GM23248 (cell line): ENCODE data around the gene COL3A1. TPM values are rescaled to one million over a fixed set of nuclear protein-coding genes. Genes with fewer than 3 reads are reported as not detected.

Experiments used
- DNase-seq: peaks from one replicate; pipeline ENCODE4 v3.0.0-alpha.2; 2015
- H2AFZ ChIP-seq: fragments of 200-600 bp; sonication (generic); 2 replicates; pipeline ENCODE4 v1.6.1; 2016; ENCODE audit warnings: antibody characterized with exemption
- H3F3A ChIP-seq: fragments of 200-600 bp; sonication (generic); 2 replicates; pipeline ENCODE4 v1.6.1; 2016; ENCODE audit warnings: mild to moderate bottlenecking, antibody characterized with exemption, mixed run types; ENCODE audit not compliant: insufficient read depth
- H3K27ac ChIP-seq: fragments of 200-600 bp; sonication (generic); 2 replicates; pipeline ENCODE4 v1.5.1; 2016; ENCODE audit warnings: mild to moderate bottlenecking
- H3K27me3 ChIP-seq: fragments of 200-600 bp; sonication (generic); replicated peaks from 2 replicates; pipeline ENCODE4 v1.6.1; 2016; ENCODE audit warnings: mild to moderate bottlenecking; ENCODE audit not compliant: insufficient read depth
- H3K36me3 ChIP-seq: fragments of 200-600 bp; sonication (generic); 2 replicates; pipeline ENCODE4 v1.6.1; 2016; ENCODE audit warnings: low read depth, mild to moderate bottlenecking
- H3K4me1 ChIP-seq: fragments of 200-600 bp; sonication (generic); 2 replicates; pipeline ENCODE4 v1.6.1; 2016; ENCODE audit warnings: mild to moderate bottlenecking; ENCODE audit not compliant: insufficient read depth
- H3K4me2 ChIP-seq: fragments of 200-600 bp; sonication (generic); one replicate; pipeline ENCODE4 v1.6.1; 2016; ENCODE audit warnings: mild to moderate bottlenecking; ENCODE audit not compliant: unreplicated experiment
- H3K4me3 ChIP-seq: fragments of 200-600 bp; sonication (generic); 2 replicates; pipeline ENCODE4 v1.5.1; 2016; ENCODE audit warnings: mild to moderate bottlenecking
- H3K79me2 ChIP-seq: fragments of 200-600 bp; sonication (generic); 2 replicates; pipeline ENCODE4 v1.6.1; 2016; ENCODE audit warnings: mild to moderate bottlenecking; ENCODE audit not compliant: insufficient read depth
- H3K9ac ChIP-seq: fragments of 200-600 bp; sonication (generic); 2 replicates; pipeline ENCODE4 v1.6.1; 2016; ENCODE audit warnings: mild to moderate bottlenecking
- H3K9me2 ChIP-seq: fragments of 200-600 bp; sonication (generic); 2 replicates; pipeline ENCODE4 v1.6.1; 2016; ENCODE audit warnings: mixed run types, mild to moderate bottlenecking, moderate library complexity; ENCODE audit not compliant: insufficient read depth
- H3K9me3 ChIP-seq: fragments of 200-600 bp; sonication (generic); one replicate; pipeline ENCODE4 v1.6.1; 2017; ENCODE audit warnings: low read depth
- H4K20me1 ChIP-seq: fragments of 200-600 bp; sonication (generic); 2 replicates; pipeline ENCODE4 v1.6.0; 2016; ENCODE audit not compliant: insufficient read depth
- EZH2 ChIP-seq: fragments of 200-600 bp; sonication (generic); IDR thresholded peaks from 2 replicates; pipeline ENCODE4 v1.6.1; 2018; ENCODE audit warnings: antibody characterized with exemption, mild to moderate bottlenecking; ENCODE audit not compliant: insufficient read depth, poor library complexity, severe bottlenecking
- EZH2phosphoT487 ChIP-seq: fragments of 200-600 bp; sonication (generic); IDR thresholded peaks from 2 replicates; pipeline ENCODE4 v1.6.1; 2018; ENCODE audit warnings: antibody characterized with exemption, moderate library complexity, mild to moderate bottlenecking, low read depth; ENCODE audit not compliant: insufficient read depth
- WGBS, 2 experiments: methylation state at CpG; one replicate each; pipeline ENCODE4 v1.1.6; 2015 to 2017; ENCODE audit warnings: low lambda C conversion rate in 2 of 2, low coverage in 1 of 2; ENCODE audit errors: missing lambda C conversion rate in 2 of 2; 5-methylcytosine and 5-hydroxymethylcytosine counted together
- in situ Hi-C: fragments of 300-500 bp; cut with MboI; formaldehyde crosslinking; loops from 2 replicates; pipeline ENCODE4 v1.15.0; 2020
- polyA plus RNA-seq: library from polyadenylated mRNA; unstranded; fragments of >200 nt; fragmentation: Nextera tagmentation; extraction: Ambion mirVana; gene quantifications from 2 replicates; pipeline ENCODE4 v1.2.1, GENCODE V29; 2016
- total RNA-seq: library from RNA; depleted of rRNA; stranded (reverse); fragments of >200 nt; shearing (Covaris generic); gene quantifications from 2 replicates; pipeline ENCODE4 v1.2.3, GENCODE V29; 2014

The COL3A1 gene
- total and polyA plus RNA-seq, 2 experiments from 2014 or later = 977 to 2,153 TPM

DNA sequence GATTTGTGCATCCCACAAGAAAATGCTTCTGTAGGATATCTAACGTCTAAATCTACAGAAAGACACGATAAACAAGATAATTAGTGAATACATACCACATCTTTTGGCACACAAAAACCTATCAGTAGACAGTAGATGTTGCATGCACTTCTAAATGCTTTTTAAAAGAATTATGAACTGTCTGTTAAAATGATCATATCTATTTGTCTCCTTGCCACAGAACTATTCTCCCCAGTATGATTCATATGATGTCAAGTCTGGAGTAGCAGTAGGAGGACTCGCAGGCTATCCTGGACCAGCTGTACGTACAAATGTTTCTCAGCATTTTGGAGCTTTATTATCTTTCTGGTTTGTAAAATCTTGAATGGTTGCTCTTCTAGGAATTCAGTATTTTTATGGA lies 12.7 kb downstream of the COL3A1 start:
- H3K9me3 ChIP-seq = no peaks in the 10 kb centered on the region
- DNase-seq = peak; percentile 72
- peaks cover 70% of the 10 kb centered on the region for H3K36me3 ChIP-seq
- H3K27ac ChIP-seq = peak overlapping the region; percentile 89
- H3K79me2 ChIP-seq = peaks cover 60% of the 10 kb centered on the region
- peak overlapping the region; percentile 11 for H3K9ac ChIP-seq
- H3K4me3 ChIP-seq = no peak overlapping the region
- H3K4me1 ChIP-seq = peaks cover 56% of the 10 kb centered on the region
- H3K4me2 ChIP-seq = peak overlapping the region; percentile 15
- peaks cover 80% of the 10 kb centered on the region for H3F3A ChIP-seq
- TF ChIP-seq EZH2phosphoT487 = no peak
- TF ChIP-seq EZH2 = no peak
- no peak overlapping the region for H2AFZ ChIP-seq
- H4K20me1 ChIP-seq = no peaks in the 10 kb centered on the region
- no peaks in the 10 kb centered on the region for H3K9me2 ChIP-seq
- whole genome bisulfite sequencing, 2 experiments = 12 to 15% methylated on average over 4 of the region's 4 CpGs
- in situ Hi-C loops = no loop called here
- H3K27me3 ChIP-seq = no peaks in the 10 kb centered on the region

DNA sequence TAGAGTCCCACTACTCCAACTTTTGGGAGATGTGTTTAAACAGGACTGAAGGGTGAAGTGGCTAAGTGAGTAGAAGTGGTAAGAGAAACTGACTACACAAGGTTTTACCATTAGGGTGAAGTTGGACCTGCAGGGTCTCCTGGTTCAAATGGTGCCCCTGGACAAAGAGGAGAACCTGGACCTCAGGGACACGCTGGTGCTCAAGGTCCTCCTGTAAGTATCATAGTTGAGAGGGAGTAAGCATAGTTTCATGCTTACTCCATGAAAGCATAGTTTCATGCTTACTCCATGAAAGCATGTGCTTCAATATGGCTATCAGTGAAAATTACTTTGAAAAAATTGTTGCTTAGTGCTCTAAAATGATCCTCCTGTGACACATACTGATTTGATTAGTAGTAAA lies 19.1 kb downstream of the COL3A1 start:
- Histone ChIP-seq H3K9me3 (no peaks in the 10 kb centered on the region), H3K27ac (no peak overlapping the region), H3K9ac (no peak overlapping the region), H3K79me2 (peaks cover 38% of the 10 kb centered on the region), H3K4me1 (0 out of 2 replicates have a peak, but pooled peaks cover 5% of the 10 kb centered on the region), H3K27me3 (no peaks in the 10 kb centered on the region), H4K20me1 (no peaks in the 10 kb centered on the region), H3K4me3 (no peak overlapping the region), H3K4me2 (no peak overlapping the region), H3K36me3 (peaks cover 97% of the 10 kb centered on the region), H3F3A (peaks cover 63% of the 10 kb centered on the region), H3K9me2 (no peaks in the 10 kb centered on the region), H2AFZ (no peak overlapping the region)
- no peak for DNase-seq
- WGBS, 2 experiments = 56 to 69% methylated on average over 1 of the region's 1 CpG
- in situ Hi-C loops = no loop called here
- TF ChIP-seq EZH2phosphoT487 = no peak
- no peak for TF ChIP-seq EZH2

DNA sequence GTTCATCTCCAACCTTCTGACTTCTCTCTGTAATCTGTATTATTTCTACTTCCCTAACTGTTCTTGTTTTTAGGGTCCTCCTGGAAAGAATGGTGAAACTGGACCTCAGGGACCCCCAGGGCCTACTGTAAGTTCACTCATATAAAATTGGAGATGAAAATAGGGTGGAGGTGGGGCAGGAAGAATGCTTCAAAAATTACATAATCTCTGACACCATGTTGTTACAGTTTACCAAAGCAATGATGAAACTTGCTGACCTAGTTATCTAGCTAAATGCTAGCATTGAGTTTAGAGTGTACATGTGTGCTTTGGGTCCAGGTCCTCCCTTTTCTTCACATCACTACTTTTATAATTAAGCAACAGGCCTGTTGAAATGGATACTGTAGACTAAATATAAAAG lies 23.1 kb downstream of the COL3A1 start:
- peak; percentile 56 for DNase-seq
- H3K27me3 ChIP-seq = no peaks in the 10 kb centered on the region

DNA sequence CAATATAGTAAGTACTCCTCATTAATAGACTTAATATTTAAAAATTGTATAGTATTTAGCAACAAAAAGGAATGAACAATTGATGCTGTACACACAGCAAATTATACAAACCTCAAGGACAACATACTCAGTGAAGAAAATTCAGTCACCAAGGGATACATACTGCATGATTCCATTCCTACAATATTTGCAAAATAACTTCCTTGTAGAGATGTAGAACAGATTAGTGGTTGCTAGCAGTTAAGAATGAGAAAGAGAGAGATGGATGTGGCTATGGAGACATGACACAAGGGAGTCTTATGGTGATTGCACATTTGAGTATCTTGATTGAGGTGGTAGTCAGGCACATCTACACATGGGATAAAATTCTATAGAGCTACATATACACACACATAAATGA lies 26.0 kb downstream of the COL3A1 start:
- no peak overlapping the region for H3K4me3 ChIP-seq
- no peak overlapping the region for H3K4me2 ChIP-seq
- peaks cover 71% of the 10 kb centered on the region for H3F3A ChIP-seq
- H4K20me1 ChIP-seq = no peaks in the 10 kb centered on the region
- no peak overlapping the region for H3K9ac ChIP-seq
- no peaks in the 10 kb centered on the region for H3K27me3 ChIP-seq
- no peaks in the 10 kb centered on the region for H3K9me3 ChIP-seq
- peaks cover 46% of the 10 kb centered on the region for H3K4me1 ChIP-seq
- in situ Hi-C loops = no loop called here
- peaks cover 92% of the 10 kb centered on the region for H3K36me3 ChIP-seq
- no peak overlapping the region for H2AFZ ChIP-seq
- TF ChIP-seq EZH2 (no peak), EZH2phosphoT487 (no peak)
- H3K79me2 ChIP-seq = no peaks in the 10 kb centered on the region; the same call in 1 of the 2 replicates
- peak overlapping the region; percentile 21 for H3K27ac ChIP-seq
- no peak for DNase-seq
- no peaks in the 10 kb centered on the region for H3K9me2 ChIP-seq

More for the DNA sequence above, 23.1 kb downstream of the COL3A1 start:
- no peak overlapping the region for H3K4me2 ChIP-seq
- peaks cover 70% of the 10 kb centered on the region for H3F3A ChIP-seq
- H3K9me3 ChIP-seq = no peaks in the 10 kb centered on the region
- no peak overlapping the region for H2AFZ ChIP-seq
- H3K4me3 ChIP-seq = no peak overlapping the region
- peaks cover 92% of the 10 kb centered on the region for H3K36me3 ChIP-seq
- no peak overlapping the region for H3K9ac ChIP-seq
- H4K20me1 ChIP-seq = no peaks in the 10 kb centered on the region
- in situ Hi-C loops = no loop called here
- peaks cover 24% of the 10 kb centered on the region for H3K79me2 ChIP-seq
- peaks cover 41% of the 10 kb centered on the region for H3K4me1 ChIP-seq
- no peaks in the 10 kb centered on the region for H3K9me2 ChIP-seq
- TF ChIP-seq EZH2phosphoT487 (no peak), EZH2 (no peak)
- H3K27ac ChIP-seq = peak overlapping the region; percentile 17

DNA sequence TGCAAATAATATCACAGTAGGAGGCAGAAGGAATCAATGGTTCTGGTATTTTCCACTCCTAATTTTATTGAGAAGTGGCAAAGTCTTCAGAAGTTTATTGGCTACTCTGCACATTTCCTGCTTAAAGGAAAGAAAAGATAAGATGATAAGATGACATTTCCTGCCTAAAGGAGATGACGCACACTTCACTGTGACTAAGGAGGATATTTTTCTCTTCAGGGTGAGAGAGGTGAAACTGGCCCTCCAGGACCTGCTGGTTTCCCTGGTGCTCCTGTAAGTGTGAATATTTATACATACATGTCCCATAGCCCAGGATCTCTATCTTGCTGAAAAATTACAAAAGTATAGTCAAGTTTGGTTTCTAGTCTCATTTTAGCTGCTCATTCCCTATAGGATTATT lies 27.9 kb downstream of the COL3A1 start:
- Histone ChIP-seq H3K9me2 (no peaks in the 10 kb centered on the region), H3K4me2 (peak overlapping the region; percentile 4), H3K36me3 (peaks cover 92% of the 10 kb centered on the region), H3K27ac (peak overlapping the region; percentile 43), H3F3A (peaks cover 76% of the 10 kb centered on the region), H3K9me3 (no peaks in the 10 kb centered on the region), H3K27me3 (no peaks in the 10 kb centered on the region), H4K20me1 (no peaks in the 10 kb centered on the region), H3K79me2 (no peaks in the 10 kb centered on the region; the same call in 1 of the 2 replicates), H3K4me1 (peaks cover 41% of the 10 kb centered on the region), H3K4me3 (no peak overlapping the region), H3K9ac (no peak overlapping the region), H2AFZ (no peak overlapping the region)
- 0 to 3% methylated on average over 1 of the region's 1 CpG for WGBS, 2 experiments
- TF ChIP-seq EZH2phosphoT487 (no peak), EZH2 (no peak)
- peak; percentile 81 for DNase-seq
- in situ Hi-C loops = no loop called here
